Astrocyte (in vitro differentiated cells and primary cell): ENCODE results near the gene RNF207. TPM values are rescaled to one million over a fixed set of nuclear protein-coding genes. Genes with fewer than 3 reads are reported as not detected.

Experiments used
- DNase-seq: peaks from one replicate; pipeline ENCODE4 v3.0.0-alpha.2; 2010; ENCODE audit warnings: low read depth
- FAIRE-seq: peaks from 2 replicates; lab custom pipeline; 2011; peaks lifted over from hg19 to GRCh38; lab: Jason Lieb, UNC
- H2AFZ ChIP-seq: 2 replicates; pipeline ENCODE4 v1.6.0; 2012; ENCODE audit warnings: low read depth, low read length, inconsistent platforms
- H3K27ac ChIP-seq: 2 replicates; pipeline ENCODE4 v1.5.1; 2011; ENCODE audit warnings: low read depth, low read length, inconsistent platforms
- H3K27me3 ChIP-seq: 2 replicates; pipeline ENCODE4 v1.6.0; 2011; ENCODE audit warnings: low read length, inconsistent platforms; ENCODE audit not compliant: insufficient read depth
- H3K36me3 ChIP-seq: 2 replicates; pipeline ENCODE4 v1.5.1; 2011; ENCODE audit warnings: low read length, inconsistent platforms; ENCODE audit not compliant: insufficient read depth
- H3K4me1 ChIP-seq: 2 replicates; pipeline ENCODE4 v1.5.1; 2011; ENCODE audit warnings: low read length, inconsistent platforms; ENCODE audit not compliant: insufficient read depth
- H3K4me2 ChIP-seq: 2 replicates; pipeline ENCODE4 v1.6.0; 2012; ENCODE audit warnings: low read length, inconsistent platforms
- H3K4me3 ChIP-seq: 2 replicates; pipeline ENCODE4 v1.5.1; 2011; ENCODE audit warnings: low read depth, mild to moderate bottlenecking, low read length, inconsistent platforms; ENCODE audit not compliant: insufficient read depth
- H3K79me2 ChIP-seq: 2 replicates; pipeline ENCODE4 v1.6.0; 2012; ENCODE audit warnings: mild to moderate bottlenecking, low read length, inconsistent platforms; ENCODE audit not compliant: insufficient read depth
- H3K9ac ChIP-seq: 2 replicates; pipeline ENCODE4 v1.6.0; 2012; ENCODE audit warnings: mild to moderate bottlenecking, low read length, inconsistent platforms
- H3K9me3 ChIP-seq: 2 replicates; pipeline ENCODE4 v1.5.1; 2012; ENCODE audit warnings: low read depth, mild to moderate bottlenecking, low read length, inconsistent platforms; ENCODE audit not compliant: insufficient read depth
- H4K20me1 ChIP-seq: 2 replicates; pipeline ENCODE4 v1.6.0; 2012; ENCODE audit warnings: low read length, inconsistent platforms; ENCODE audit not compliant: insufficient read depth
- H3K27ac Mint-ChIP-seq: one replicate; pipeline ENCODE4 v1.8.0; 2021; ENCODE audit warnings: mild to moderate bottlenecking, mixed read lengths; ENCODE audit not compliant: unreplicated experiment
- H3K27me3 Mint-ChIP-seq: one replicate; pipeline ENCODE4 v1.8.0; 2021; ENCODE audit warnings: low read depth, mixed read lengths; ENCODE audit not compliant: unreplicated experiment
- H3K36me3 Mint-ChIP-seq: one replicate; pipeline ENCODE4 v1.8.0; 2021; ENCODE audit warnings: low read depth, mixed read lengths; ENCODE audit not compliant: unreplicated experiment
- H3K4me1 Mint-ChIP-seq: one replicate; pipeline ENCODE4 v1.8.0; 2021; ENCODE audit warnings: low read depth, mixed read lengths; ENCODE audit not compliant: unreplicated experiment
- H3K4me3 Mint-ChIP-seq: one replicate; pipeline ENCODE4 v1.8.0; 2021; ENCODE audit warnings: mild to moderate bottlenecking, moderate library complexity, mixed read lengths; ENCODE audit not compliant: unreplicated experiment
- H3K9me3 Mint-ChIP-seq: one replicate; pipeline ENCODE4 v1.8.0; 2021; ENCODE audit warnings: mild to moderate bottlenecking, mixed read lengths; ENCODE audit not compliant: unreplicated experiment
- CTCF ChIP-seq: IDR thresholded peaks from 2 replicates; pipeline ENCODE4 v1.5.1; 2011; ENCODE audit warnings: low read depth, mild to moderate bottlenecking, inconsistent platforms, low read length, moderate library complexity; ENCODE audit not compliant: insufficient read depth
- EZH2 ChIP-seq: IDR thresholded peaks from 2 replicates; pipeline ENCODE4 v1.6.1; 2012; ENCODE audit warnings: mild to moderate bottlenecking, low read length, inconsistent platforms; ENCODE audit not compliant: insufficient read depth
- total RNA-seq: library from RNA; stranded (reverse); gene quantifications from 2 replicates; pipeline ENCODE4 v1.2.1, GENCODE V29; 2021

The RNF207 gene
- total RNA-seq, 1 donor from 2014 or later, result 4.7 TPM

DNA sequence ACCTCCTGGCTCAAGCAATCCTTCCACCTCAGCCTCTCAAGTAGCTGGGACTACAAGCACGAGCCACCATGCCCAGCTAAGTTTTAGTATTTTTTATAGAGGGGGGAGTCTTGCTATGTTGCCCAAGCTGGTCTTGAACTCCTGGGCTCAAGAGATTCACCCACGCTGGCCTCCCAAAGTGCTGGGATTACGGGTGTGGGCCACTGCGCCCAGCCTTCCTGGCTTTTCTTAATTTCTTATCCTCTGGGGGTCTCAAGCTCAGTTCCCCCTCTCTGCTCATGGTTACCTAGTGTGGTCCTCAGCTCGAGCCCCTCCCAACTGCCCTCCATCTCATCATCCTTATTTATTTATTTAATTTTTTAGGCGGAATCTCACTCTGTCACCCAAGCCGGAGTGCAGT lies 3.7 kb upstream of the RNF207 start:
- Histone ChIP-seq H3K36me3 (peaks cover 2% of the 10 kb centered on the region), H3K4me3 (no peak overlapping the region), H3K79me2 (peaks cover 26% of the 10 kb centered on the region), H2AFZ (no peak overlapping the region), H3K4me1 (peaks cover 25% of the 10 kb centered on the region), H3K4me2 (no peak overlapping the region), H3K9me3 (no peaks in the 10 kb centered on the region), H4K20me1 (peaks cover 24% of the 10 kb centered on the region), H3K9ac (no peak overlapping the region), H3K27me3 (no peaks in the 10 kb centered on the region), H3K27ac (no peak overlapping the region)
- peaks cover 14% of the 10 kb centered on the region for H3K4me1 Mint-ChIP-seq
- TF ChIP-seq EZH2, result no peak
- no peak for TF ChIP-seq CTCF
- no peak overlapping the region for H3K27ac Mint-ChIP-seq
- no peaks in the 10 kb centered on the region for H3K36me3 Mint-ChIP-seq
- H3K9me3 Mint-ChIP-seq, result no peaks in the 10 kb centered on the region
- DNase-seq (no peak), FAIRE-seq (no peak)
- no peaks in the 10 kb centered on the region for H3K27me3 Mint-ChIP-seq
- no peak overlapping the region for H3K4me3 Mint-ChIP-seq

DNA sequence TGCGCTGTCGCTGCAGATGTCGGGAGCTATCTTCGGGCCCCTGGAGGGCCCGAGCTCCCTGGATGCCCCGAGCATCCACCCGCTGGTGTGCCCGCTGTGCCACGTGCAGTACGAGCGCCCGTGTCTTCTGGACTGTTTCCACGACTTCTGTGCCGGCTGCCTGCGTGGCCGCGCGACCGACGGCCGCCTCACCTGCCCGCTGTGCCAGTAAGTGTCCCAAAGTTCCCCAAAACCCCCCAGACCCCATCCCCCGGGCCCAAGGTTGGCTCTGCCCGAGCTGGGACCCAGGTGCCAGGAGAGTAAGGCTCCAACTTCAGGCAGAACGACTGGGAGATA lies 569 bp downstream of the RNF207 start:
- no peaks in the 10 kb centered on the region for H3K9me3 Mint-ChIP-seq
- no peaks in the 10 kb centered on the region for H3K36me3 Mint-ChIP-seq
- no peak overlapping the region for H3K4me3 Mint-ChIP-seq
- no peaks in the 10 kb centered on the region for H3K27me3 Mint-ChIP-seq
- FAIRE-seq, result no peak
- peak overlapping the region; percentile 90 for H2AFZ ChIP-seq
- TF ChIP-seq EZH2, result no peak
- no peaks in the 10 kb centered on the region for H3K27me3 ChIP-seq
- H3K4me3 ChIP-seq, result peak overlapping the region; percentile 65
- peaks cover 3% of the 10 kb centered on the region for H3K4me1 Mint-ChIP-seq
- H3K27ac Mint-ChIP-seq, result no peak overlapping the region
- DNase-seq, result no peak
- H3K36me3 ChIP-seq, result no peaks in the 10 kb centered on the region
- H3K79me2 ChIP-seq, result no peaks in the 10 kb centered on the region
- H3K4me1 ChIP-seq, result peaks cover 24% of the 10 kb centered on the region
- no peaks in the 10 kb centered on the region for H3K9me3 ChIP-seq
- no peak overlapping the region for H3K27ac ChIP-seq
- H3K4me2 ChIP-seq, result peak overlapping the region; percentile 88
- H4K20me1 ChIP-seq, result peaks cover 24% of the 10 kb centered on the region
- H3K9ac ChIP-seq, result peak overlapping the region; percentile 69

- Histone ChIP-seq H3K79me2 (no peaks in the 10 kb centered on the region), H4K20me1 (peaks cover 24% of the 10 kb centered on the region), H3K4me1 (peaks cover 24% of the 10 kb centered on the region), H3K27me3 (no peaks in the 10 kb centered on the region), H3K9me3 (no peaks in the 10 kb centered on the region), H3K4me2 (peak overlapping the region; percentile 88), H3K27ac (no peak overlapping the region), H3K36me3 (peaks cover 3% of the 10 kb centered on the region), H2AFZ (no peak overlapping the region), H3K4me3 (peak overlapping the region; percentile 65), H3K9ac (peak overlapping the region; percentile 69)
- Mint-ChIP-seq H3K36me3 (peaks cover 4% of the 10 kb centered on the region), H3K27me3 (no peaks in the 10 kb centered on the region), H3K4me1 (peaks cover 3% of the 10 kb centered on the region), H3K27ac (no peak overlapping the region), H3K9me3 (no peaks in the 10 kb centered on the region), H3K4me3 (no peak overlapping the region)
- TF ChIP-seq EZH2 (no peak), CTCF (no peak)
- DNase-seq (no peak), FAIRE-seq (no peak)
Measured at GRCh38 chr1:6207075-6207885, 1.4 kb downstream of the RNF207 start.
